ENCODE results near the gene BORA. TPM values are rescaled to one million over a fixed set of nuclear protein-coding genes. Genes with fewer than 3 reads are reported as not detected.

BORA gene
- total and polyA plus RNA-seq, 2 experiments from 2014 or later = 3.8 to 4.9 TPM

DNA sequence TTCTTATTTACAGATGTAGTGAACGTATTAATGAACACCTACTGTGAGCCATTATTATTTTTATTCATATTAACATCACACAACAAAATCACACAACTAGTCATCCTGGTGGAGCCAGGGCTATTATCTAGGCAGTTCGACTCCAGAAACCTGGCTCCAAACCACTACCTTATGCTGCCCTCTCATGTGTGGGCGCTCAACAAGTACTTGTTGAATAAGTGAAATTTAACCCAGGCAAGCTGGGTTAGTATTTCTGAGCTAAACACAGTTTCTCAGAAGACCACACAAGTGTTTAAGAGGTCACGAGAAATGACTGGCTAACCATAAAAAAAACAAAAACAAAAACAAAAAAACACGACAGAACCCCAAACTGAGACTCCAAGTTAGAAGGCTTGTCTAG, 33.9 kb upstream of the BORA start:
- DNase-seq (ENCODE audit: low spot score) = no peak
- H3K9me3 ChIP-seq (ENCODE audit: low read depth) = no peaks in the 10 kb centered on the region
- H3K4me3 ChIP-seq = no peak overlapping the region
- TF ChIP-seq CTCF (IDR thresholded peaks at IDR 0.05; ENCODE audit: poor library complexity) (no peak), EZH2 (IDR thresholded peaks at IDR 0.05; ENCODE audit: borderline replicate concordance) (no peak), EZH2phosphoT487 (IDR thresholded peaks at IDR 0.05; ENCODE audit: low read depth, severe bottlenecking, unreplicated experiment) (no peak)
- H3K27ac ChIP-seq = no peak overlapping the region
- no peaks in the 10 kb centered on the region for H4K20me1 ChIP-seq (ENCODE audit: insufficient read depth, poor library complexity, severe bottlenecking)
- no peaks in the 10 kb centered on the region for H3K4me1 ChIP-seq (ENCODE audit: insufficient read depth)
- WGBS (ENCODE audit: low lambda C conversion rate, missing lambda C conversion rate) = 85% methylated on average over 5 of the region's 5 CpGs
- no peaks in the 10 kb centered on the region for H3K79me2 ChIP-seq
- no peaks in the 10 kb centered on the region for H3K36me3 ChIP-seq (replicated peaks; ENCODE audit: insufficient read depth, low read depth)
- H3K4me2 ChIP-seq = no peak overlapping the region
- H2AFZ ChIP-seq = no peak overlapping the region
- H3K27me3 ChIP-seq = no peaks in the 10 kb centered on the region
- no peaks in the 10 kb centered on the region for H3K9me2 ChIP-seq (replicated peaks; ENCODE audit: insufficient read depth)

DNA sequence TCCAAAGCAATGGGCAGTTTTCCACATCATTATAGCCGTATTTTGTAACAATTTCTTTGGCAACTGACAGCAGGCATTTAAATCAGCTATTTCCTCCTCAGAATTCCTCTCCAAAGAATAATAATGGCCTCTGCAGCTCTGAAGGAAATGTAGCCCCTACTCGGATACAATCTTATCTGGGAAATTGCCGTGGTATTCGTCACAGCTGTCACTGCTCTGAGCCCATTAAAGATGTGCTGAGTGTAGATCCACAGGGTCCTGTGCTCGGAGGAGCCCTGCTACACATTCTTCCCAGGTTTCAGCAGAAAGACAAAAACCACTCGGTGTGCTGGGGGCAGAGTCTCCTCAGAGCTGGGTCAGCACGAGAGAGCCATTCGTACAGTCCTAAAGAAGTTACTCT, 33.4 kb upstream of the BORA start:
- 53% methylated on average over 8 of the region's 8 CpGs for WGBS (ENCODE audit: low lambda C conversion rate, missing lambda C conversion rate)
- no peak for DNase-seq (ENCODE audit: low spot score)
- Histone ChIP-seq H4K20me1 (ENCODE audit: insufficient read depth, poor library complexity, severe bottlenecking) (no peaks in the 10 kb centered on the region), H3K36me3 (replicated peaks; ENCODE audit: insufficient read depth, low read depth) (no peaks in the 10 kb centered on the region), H3K4me3 (no peak overlapping the region), H3K9me2 (replicated peaks; ENCODE audit: insufficient read depth) (no peaks in the 10 kb centered on the region), H3K9me3 (ENCODE audit: low read depth) (no peaks in the 10 kb centered on the region), H3K4me2 (no peak overlapping the region), H3K79me2 (no peaks in the 10 kb centered on the region), H3K27ac (no peak overlapping the region), H2AFZ (no peak overlapping the region), H3K27me3 (no peaks in the 10 kb centered on the region), H3K4me1 (ENCODE audit: insufficient read depth) (no peaks in the 10 kb centered on the region)
- TF ChIP-seq EZH2phosphoT487 (IDR thresholded peaks at IDR 0.05; ENCODE audit: low read depth, severe bottlenecking, unreplicated experiment) (no peak), EZH2 (IDR thresholded peaks at IDR 0.05; ENCODE audit: borderline replicate concordance) (no peak), CTCF (IDR thresholded peaks at IDR 0.05; ENCODE audit: poor library complexity) (no peak)

DNA sequence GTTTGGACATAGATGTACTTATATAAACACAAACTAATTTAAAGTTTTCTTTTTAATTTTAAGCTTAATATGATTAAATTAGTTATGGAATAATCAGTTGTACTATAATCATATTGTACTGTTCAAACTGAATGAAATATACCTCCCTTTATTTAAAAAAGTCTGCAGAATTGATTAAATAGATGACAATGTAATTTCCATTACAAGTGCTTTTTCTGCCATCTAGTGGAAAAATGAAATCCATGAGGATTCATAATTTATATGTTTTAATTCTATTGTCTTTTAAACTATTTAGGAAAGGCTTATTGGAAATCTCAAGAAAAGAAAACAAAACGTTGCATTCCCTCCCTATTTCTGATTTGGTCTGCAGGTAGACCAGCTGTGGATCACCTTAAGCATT, 31.1 kb upstream of the BORA start:
- Histone ChIP-seq H2AFZ (no peak overlapping the region), H3K4me3 (no peak overlapping the region), H4K20me1 (ENCODE audit: insufficient read depth, poor library complexity, severe bottlenecking) (no peaks in the 10 kb centered on the region), H3K4me1 (ENCODE audit: insufficient read depth) (no peaks in the 10 kb centered on the region), H3K36me3 (replicated peaks; ENCODE audit: insufficient read depth, low read depth) (no peaks in the 10 kb centered on the region), H3K9me3 (ENCODE audit: low read depth) (no peaks in the 10 kb centered on the region), H3K79me2 (no peaks in the 10 kb centered on the region), H3K9me2 (replicated peaks; ENCODE audit: insufficient read depth) (no peaks in the 10 kb centered on the region), H3K27me3 (no peaks in the 10 kb centered on the region), H3K27ac (no peak overlapping the region), H3K4me2 (no peak overlapping the region)
- no peak for DNase-seq (ENCODE audit: low spot score)
- TF ChIP-seq EZH2 (IDR thresholded peaks at IDR 0.05; ENCODE audit: borderline replicate concordance) = no peak
- peak; percentile 62 for TF ChIP-seq CTCF (IDR thresholded peaks at IDR 0.05; ENCODE audit: poor library complexity)
- WGBS (ENCODE audit: low lambda C conversion rate, missing lambda C conversion rate) = 24% methylated on average over 1 of the region's 1 CpG

DNA sequence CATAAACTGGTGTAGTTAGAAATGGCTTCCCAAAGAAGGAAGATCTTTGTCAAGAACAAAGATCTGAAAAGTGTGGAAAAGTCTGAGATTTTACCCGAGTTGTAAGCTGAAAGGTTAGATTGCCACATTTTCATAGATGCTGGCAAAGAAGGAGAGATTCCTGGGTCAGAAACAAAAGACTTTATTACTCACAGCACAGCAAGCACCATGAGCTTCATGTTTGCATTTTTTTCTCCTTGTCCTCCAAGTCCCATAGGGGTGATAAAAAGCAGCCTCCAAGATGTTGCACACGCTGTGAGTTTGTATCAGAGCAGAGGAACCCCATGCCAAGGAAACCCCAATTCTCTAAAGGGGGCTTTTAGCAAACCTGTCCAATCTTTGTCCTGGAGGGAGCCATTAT, 29.6 kb upstream of the BORA start:
- Histone ChIP-seq H3K4me1 (ENCODE audit: insufficient read depth) (no peaks in the 10 kb centered on the region), H2AFZ (no peak overlapping the region), H4K20me1 (ENCODE audit: insufficient read depth, poor library complexity, severe bottlenecking) (no peaks in the 10 kb centered on the region), H3K27ac (no peak overlapping the region), H3K4me2 (no peak overlapping the region), H3K9me3 (ENCODE audit: low read depth) (no peaks in the 10 kb centered on the region), H3K27me3 (no peaks in the 10 kb centered on the region), H3K36me3 (replicated peaks; ENCODE audit: insufficient read depth, low read depth) (no peaks in the 10 kb centered on the region), H3K4me3 (no peak overlapping the region), H3K9me2 (replicated peaks; ENCODE audit: insufficient read depth) (no peaks in the 10 kb centered on the region), H3K79me2 (no peaks in the 10 kb centered on the region)
- TF ChIP-seq CTCF (IDR thresholded peaks at IDR 0.05; ENCODE audit: poor library complexity) (no peak), EZH2phosphoT487 (IDR thresholded peaks at IDR 0.05; ENCODE audit: low read depth, severe bottlenecking, unreplicated experiment) (no peak), EZH2 (IDR thresholded peaks at IDR 0.05; ENCODE audit: borderline replicate concordance) (no peak)
- 83% methylated on average over 2 of the region's 2 CpGs for WGBS (ENCODE audit: low lambda C conversion rate, missing lambda C conversion rate)
- no peak for DNase-seq (ENCODE audit: low spot score)

Measured in hepatocyte (in vitro differentiated cells).